Measurements from ENCODE around the gene TRIOBP. TPM values are rescaled to one million over a fixed set of nuclear protein-coding genes. Genes with fewer than 3 reads are reported as not detected.

Gene TRIOBP
- total and polyA plus RNA-seq, 2 of the 4 experiments (the other 2 are of a cell fraction) = 46.4 to 69.8 TPM

GRCh38 chr22:37677493-37677974 lies 19.3 kb upstream of the TRIOBP start:
- peak overlapping the region; percentile 93 for H3K23ac ChIP-seq (ENCODE audit: low read depth, low read length)
- 0 out of 2 replicates have a peak overlapping the region, but pooled peaks have one; percentile 9 for H2BK20ac ChIP-seq (ENCODE audit: low read depth, low read length)
- peak overlapping the region; percentile 61; the same call in 1 of the 2 replicates for H2AK5ac ChIP-seq (ENCODE audit: low read depth, low read length)
- peak overlapping the region; percentile 87 for H2BK5ac ChIP-seq (ENCODE audit: low read depth, low read length, poor library complexity, severe bottlenecking)
- H4K91ac ChIP-seq (ENCODE audit: insufficient read depth, low read depth, low read length) = peak overlapping the region; percentile 24; the same call in 1 of the 2 replicates
- no peaks in the 10 kb centered on the region for H3K9me3 ChIP-seq (ENCODE audit: control insufficient read depth, insufficient read depth, low read length)
- ATAC-seq (ENCODE audit: low read depth) (no peak), DNase-seq (no peak)
- peak overlapping the region; percentile 92 for H3K4me3 ChIP-seq (ENCODE audit: insufficient read depth, low read depth, low read length)
- H3K79me1 ChIP-seq (ENCODE audit: low read depth in 1 of 2, low read length in 2 of 2) = peaks cover 12 to 58% of the 10 kb centered on the region in 2 experiments; a peak in 3 of 4 replicates
- WGBS, 2 experiments (ENCODE audit: extremely low coverage in 2 of 2, insufficient read length in 1 of 2) = 50% methylated on average over 1 of the region's 15 CpGs; no CpG with 5 or more reads in 1 of the 2 experiments
- no peaks in the 10 kb centered on the region; the same call in 1 of the 2 replicates for H3K9me1 ChIP-seq (ENCODE audit: insufficient read depth, low read length)
- dilution Hi-C loops (cut with HindIII; ENCODE audit: low sequenced_read_pairs, unreplicated experiment) (no loop called here), intact Hi-C loops (cut with micrococcal nuclease) (loop anchor here (5.0 kb wide), 1 partner anchor 130 kb away; no protein-coding TSS in a partner anchor), in situ Hi-C loops (cut with MboI; ENCODE audit: low sequenced_read_pairs) (no loop called here)
- peak overlapping the region; percentile 81 for H2AFZ ChIP-seq (replicated peaks; ENCODE audit: low read length, poor library complexity)
- H2BK15ac ChIP-seq (ENCODE audit: low read depth, low read length) = 0 out of 3 replicates have a peak overlapping the region, but pooled peaks have one; percentile 7
- H4K5ac ChIP-seq (ENCODE audit: low read depth, low read length) = no peak overlapping the region
- H3K36me3 ChIP-seq (ENCODE audit: control insufficient read depth, insufficient read depth, low read length) = peaks cover 28% of the 10 kb centered on the region
- H3K4ac ChIP-seq (ENCODE audit: low read depth, low read length) = peak overlapping the region; percentile 75
- BruUV-seq (replicated peaks) = no TSS peak
- H3K4me1 ChIP-seq (ENCODE audit: control insufficient read depth, insufficient read depth, low read length) = peaks cover 20% of the 10 kb centered on the region
- H3K27me3 ChIP-seq (ENCODE audit: control insufficient read depth, insufficient read depth, low read length) = no peaks in the 10 kb centered on the region
- peak overlapping the region; percentile 84 for H3K56ac ChIP-seq (ENCODE audit: extremely low read depth, insufficient read depth, low read length)
- peak overlapping the region; percentile 97 for H3K14ac ChIP-seq (replicated peaks; ENCODE audit: low read depth, low read length)
- H3K4me2 ChIP-seq (ENCODE audit: low read depth, low read length) = peak overlapping the region; percentile 97
- H4K20me1 ChIP-seq (ENCODE audit: insufficient read depth, low read length) = peaks cover 69% of the 10 kb centered on the region
- TF ChIP-seq CTCF (conservative IDR thresholded peaks at IDR 0.05; ENCODE audit: low read depth, low read length) (no peak), RCOR1 (IDR thresholded peaks at IDR 0.05; ENCODE audit: insufficient replicate concordance, low read length) (no peak), FOS (IDR thresholded peaks at IDR 0.05; ENCODE audit: low read depth, low read length) (no peak)
- H2AK9ac ChIP-seq (replicated peaks; ENCODE audit: low read depth, low read length, poor library complexity) = peak overlapping the region; percentile 98
- no peak overlapping the region for H3K18ac ChIP-seq (ENCODE audit: low read depth, low read length)
- H3K27ac ChIP-seq (ENCODE audit: insufficient read depth, low read length) = peak overlapping the region; percentile 84
- CTCF ChIA-PET = no interaction called here
- POLR2A ChIA-PET (ENCODE audit: unreplicated experiment) = interaction anchor here (0.6 to 2.8 kb wide), 4 partner anchors 19 to 165 kb away, joined by 4 to 14 read pairs (median 6); partner anchors contain the start of genes GGA1, PDXP and SH3BP1
- peak overlapping the region in 1 of 2 experiments; percentile 36; a peak in 1 of 4 replicates for H4K8ac ChIP-seq (ENCODE audit: low read depth in 2 of 2, low read length in 2 of 2)
- no peak overlapping the region for H2BK120ac ChIP-seq (ENCODE audit: low read depth, low read length)
- peak overlapping the region; percentile 85 for H3K9ac ChIP-seq (ENCODE audit: low read depth, low read length)

Measured in IMR-90 (cell line).